Measurements from ENCODE around the gene IL1RAPL2.
"Not testable (repeated sequence)": the region's sequence is repeated elsewhere in the genome, so short reads cannot be mapped to it uniquely, and the experiment has no call there.

Gene IL1RAPL2

DNA sequence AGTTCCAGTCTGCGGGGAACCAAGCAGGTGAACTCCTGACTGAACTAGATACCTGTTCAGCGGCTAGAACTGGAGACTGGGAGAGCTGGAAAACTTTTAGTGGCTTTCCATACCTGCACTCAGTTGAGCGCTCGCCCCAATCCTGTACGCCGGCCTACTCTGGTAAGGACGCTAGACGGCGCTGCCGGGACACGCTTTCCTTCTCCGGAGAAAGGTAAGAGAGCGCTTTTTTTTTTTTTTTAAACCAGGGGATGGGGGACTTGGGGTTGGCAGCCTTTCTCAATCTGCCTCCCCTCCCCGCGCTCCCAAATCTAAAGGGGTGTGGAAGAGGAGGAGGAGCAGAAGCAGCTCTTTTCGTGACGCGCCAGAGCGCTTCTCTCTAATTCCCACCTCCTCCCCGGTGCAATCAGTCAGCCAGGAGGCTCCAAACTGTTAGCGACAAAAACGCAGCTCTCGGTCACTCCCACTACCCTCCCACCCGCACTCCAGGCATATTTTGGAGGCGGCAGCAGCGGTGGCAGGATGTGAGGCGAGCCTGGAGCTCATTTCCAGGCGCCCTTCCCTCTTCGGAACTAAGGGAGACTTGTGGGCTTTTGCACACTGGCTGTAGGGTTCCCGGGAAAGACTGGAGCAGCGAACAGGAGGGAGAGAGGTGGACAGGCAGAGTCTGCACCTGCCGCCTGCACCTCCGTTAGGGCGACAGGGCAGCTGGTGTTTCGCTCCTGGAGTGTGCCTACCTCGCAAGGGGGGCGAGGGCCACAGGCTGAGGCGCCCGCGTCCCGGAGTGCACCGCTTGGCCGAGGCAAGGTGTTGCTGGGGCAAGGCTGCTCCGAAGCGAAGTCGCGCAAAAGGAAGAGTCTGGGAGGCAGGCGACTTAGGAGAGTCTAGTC is at the start of gene IL1RAPL2:
Gene IL1RAPL2, plus strand, starts transcription at position 409 of the 890 bp plus-strand sequence.
- peak; percentile 1 for DNase-seq

DNA sequence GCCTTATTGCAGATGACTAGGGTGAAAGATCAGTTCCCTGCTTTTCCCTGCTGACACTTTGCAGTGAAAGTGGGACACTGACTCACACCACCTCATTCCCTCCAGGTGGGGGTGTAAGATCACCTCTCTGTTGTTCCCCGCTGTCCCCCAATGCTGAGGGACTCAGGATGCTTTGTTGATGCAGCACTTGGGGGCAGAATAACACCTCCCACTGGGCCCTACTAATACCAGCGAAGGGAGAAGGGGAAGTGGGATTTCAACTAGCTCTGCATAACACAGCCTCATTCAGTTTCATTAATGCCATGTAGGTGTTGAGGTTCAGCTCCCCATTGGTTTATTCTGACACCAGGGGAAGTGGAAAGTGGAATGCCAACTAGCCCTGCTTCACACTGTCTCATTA is 43.6 kb upstream of the IL1RAPL2 start:
- DNase-seq = no peak

DNA sequence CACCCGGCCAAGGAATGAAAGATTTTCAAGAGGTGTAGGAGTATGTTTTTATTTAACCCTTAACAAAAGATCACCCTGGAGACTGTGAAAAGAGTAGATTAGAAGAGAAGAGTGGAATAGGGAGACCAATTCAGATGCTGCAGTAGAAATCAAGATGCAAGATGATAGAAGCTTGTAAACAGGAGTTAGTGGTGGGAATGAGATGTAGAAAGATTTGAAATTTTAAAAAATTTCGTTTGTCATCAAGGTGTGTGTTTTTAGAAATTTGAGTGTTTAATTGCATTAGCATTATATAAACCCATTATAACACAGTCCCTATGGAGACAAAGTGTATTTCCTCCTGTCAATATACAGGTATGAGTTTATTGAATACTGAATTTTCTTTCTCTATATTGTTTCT is 42.1 kb upstream of the IL1RAPL2 start:
- DNase-seq = no peak

DNA sequence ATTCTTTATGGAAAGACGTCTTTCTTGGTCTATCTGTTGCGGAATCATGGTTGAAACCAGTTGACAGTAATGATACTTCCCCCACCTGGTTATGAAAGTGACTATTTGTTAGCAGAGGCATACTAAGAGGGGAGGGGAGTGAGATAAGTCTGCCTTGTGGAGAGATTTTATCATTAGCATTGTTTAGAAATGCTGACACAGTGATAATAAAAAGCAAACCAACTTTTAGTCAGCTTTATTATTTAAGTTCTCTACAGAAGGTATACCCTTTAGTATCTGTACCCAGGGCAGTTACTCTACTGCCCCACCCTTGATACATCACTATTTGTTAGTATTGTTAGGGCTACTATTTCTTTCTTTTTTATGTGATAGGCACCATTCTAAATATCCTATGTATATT is 26.9 kb upstream of the IL1RAPL2 start:
- no peak for DNase-seq

DNA sequence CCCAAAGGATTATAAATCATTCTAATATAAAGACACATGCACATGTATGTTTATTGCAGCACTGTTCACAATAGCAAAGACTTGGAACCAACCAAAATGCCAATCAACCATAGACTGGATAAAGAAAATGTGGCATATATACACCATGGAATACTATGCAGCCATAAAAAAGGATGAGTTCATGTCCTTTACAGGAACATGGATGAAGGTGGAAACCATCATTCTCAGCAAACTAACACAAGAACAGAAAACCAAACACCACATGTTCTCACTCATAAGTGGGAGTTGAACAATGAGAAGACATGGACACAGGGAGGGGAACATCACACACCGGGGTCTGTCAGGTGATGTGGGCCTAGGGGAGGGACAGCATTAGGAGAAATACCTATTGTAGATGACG is 23.6 kb upstream of the IL1RAPL2 start:
- not testable (repeated sequence) for DNase-seq

DNA sequence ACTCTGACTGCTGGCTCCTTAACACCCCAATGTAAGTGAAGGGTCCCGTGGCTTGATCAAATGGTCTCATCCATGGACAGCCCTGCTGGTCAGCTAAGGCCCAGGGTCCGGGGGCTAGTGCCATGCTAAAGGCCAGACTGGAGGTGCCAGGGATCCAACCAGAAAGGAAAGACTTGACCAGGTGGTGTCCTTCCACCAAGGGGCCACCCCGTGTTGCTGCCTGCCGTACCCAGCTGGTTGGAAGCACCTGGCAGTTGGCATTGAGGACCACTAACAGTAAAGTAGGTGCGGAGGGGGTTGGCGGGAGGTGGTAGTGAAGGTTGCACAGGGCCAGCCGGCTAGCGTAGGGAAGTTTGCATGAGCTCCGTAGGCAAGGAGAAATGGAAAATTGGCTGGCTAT is 1.7 kb upstream of the IL1RAPL2 start:
- no peak for DNase-seq

DNA sequence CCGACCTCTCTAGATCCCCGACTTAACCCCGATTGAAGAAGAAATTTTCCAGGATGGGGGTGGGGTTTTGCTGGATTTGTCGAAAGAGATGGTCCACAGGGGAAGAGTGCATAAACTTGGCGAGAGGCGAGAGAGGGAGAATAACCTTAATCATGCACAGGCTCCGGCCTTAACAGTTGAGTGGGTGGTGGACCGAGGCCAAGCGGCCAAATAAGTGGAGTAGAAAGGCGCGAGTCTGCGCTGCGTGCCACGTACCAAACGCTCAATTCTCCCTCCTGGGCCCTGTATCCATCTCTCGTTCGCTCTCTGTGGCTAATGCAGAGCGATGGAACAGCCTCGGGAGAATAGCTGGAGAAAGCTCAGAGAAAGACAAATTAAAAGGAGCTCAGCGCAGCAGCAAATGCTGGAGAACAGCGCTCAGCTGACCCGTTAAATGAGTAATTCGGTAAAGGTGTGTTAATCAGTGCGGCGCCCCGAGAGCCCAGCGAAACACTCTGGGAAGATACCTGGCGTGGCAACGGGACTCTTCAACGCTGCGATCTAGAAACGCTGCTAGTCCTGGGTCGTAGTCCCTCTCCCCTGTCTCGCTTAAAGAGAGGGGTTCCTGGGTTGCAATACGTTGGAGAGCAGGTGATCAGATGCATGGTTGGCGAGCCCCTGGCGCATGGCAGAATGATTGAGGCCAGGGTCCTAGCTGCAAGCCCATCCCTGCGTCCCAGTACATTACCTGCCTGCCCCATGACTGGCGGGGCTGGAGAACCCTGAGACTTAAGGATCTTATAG is 887 bp upstream of the IL1RAPL2 start:
- no peak for DNase-seq

DNA sequence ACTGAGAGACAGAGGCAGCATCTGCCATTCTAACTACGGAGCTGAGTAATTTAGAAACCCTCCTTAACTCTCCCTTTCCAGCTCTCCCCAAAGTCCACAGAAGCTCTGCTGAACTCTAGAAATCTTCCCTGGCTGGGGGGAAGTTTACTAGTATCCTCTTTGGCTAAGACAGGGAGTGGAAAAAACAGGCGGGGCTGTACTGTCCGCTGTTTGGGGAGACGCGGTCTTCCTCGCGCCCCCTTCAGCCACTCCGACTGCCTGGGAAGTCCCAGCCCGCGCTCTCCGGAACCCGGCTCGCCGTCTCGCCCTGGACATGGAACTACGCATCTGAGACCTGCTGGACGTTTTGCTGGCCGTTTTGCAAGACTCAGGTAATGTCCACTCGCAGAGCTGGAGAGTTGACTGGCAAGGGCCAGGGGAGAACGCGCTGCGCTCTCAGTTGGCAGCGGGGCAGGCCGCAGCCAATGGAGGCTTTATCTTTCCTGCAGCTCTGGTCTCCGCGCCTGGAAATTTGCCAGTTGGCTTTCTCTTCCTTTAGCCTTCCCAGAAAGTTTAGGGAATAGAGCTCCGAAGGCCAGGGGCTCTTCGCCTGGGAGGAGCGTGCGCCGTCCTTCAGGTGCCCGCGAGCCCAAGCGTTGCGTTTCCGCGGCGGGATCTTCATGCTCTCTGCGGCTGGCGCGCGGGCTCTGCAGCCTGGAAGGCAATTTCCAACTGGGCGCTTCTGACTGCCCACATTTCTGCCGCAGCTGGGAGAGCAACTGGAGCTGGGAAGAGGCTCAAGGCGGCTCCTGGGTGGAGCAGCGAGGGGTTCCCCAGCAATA is 892 bp downstream of the IL1RAPL2 start:
- no peak for DNase-seq

DNA sequence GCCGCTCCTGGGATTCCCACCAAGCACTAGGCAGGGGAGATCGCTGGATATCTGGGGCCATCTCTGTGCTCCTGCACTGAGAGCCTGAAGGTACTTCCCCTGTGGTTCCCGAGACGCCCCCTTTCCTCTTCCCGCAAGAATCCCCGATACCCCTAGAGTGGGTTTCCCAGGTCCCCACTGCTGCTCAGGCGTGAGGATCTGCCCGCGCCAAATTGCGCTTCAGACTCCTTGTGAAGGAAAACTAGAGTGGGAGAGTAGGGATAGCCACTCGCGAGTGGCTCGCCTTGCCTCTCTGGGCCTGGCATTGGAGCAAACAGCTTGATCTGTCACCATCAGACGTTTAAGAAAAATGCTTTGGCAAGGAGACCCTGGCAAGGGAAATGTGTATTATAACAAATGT is 1.5 kb downstream of the IL1RAPL2 start:
- no peak for DNase-seq

DNA sequence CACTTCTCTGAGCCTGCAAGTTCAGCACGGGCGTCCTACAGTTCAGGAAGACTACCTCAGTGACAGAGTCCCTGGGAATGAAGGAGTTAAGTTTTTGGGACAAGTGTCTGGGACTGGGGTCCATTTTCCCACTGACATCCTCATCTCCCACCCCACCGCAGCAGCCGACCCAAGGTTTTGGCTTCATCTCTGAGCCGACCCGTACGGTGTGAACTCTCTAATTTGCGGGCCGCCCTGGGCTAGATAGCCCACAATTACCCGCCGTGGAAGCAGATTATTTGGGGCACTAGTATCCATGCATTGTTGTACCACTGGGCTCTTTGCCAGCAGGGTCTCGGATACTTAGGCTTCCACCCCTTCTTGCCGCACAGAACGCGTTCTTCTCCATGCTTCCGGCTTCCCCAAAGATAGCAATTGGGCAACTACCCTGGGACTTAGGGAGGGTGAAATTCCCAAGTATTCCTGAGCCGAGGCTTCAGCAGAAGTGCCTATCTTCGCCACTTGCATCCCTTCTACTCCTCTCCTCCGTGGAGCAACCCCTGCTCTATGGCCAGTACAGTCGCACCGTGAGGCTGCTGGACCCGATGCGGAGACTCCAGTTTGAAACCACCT is 2.4 kb downstream of the IL1RAPL2 start:
- no peak for DNase-seq

DNA sequence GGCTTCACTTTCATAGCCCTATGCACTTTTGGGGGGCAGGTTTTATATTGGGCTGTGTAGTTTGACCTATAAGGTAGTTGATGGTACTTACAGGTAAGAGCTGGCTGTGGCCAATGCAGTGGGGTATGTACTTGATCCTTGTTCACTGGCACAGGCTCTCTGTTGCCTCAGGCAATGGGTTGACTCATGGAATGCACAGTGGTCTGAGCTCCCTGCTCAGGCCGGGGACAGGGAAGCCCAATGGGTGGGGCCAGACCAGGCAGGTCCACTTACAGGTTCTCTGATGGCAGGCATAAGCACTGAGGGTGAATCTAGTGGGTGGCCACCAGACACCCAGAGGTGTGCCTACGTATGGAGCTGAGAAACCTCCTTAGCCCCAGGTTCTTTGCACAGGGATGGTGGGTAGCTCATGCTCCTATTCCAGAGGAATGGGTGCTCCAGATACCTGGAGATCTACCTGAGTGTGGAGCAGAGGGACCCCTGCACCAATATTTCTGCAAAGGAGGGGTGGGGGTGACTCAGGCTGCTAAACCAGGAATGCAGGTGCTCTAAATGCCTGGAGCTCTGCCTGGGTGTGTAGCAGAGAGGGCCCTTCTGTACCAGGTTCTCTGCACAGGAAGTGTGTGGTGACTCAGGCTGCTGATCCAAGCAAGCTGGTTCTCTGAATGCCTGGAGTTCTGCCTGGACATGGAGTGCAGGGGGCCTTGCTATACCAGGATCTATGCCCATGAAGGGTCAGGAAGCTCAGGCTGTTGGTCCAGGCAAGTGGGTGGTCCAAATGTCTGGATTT is 52.3 kb downstream of the IL1RAPL2 start:
- no peak for DNase-seq

DNA sequence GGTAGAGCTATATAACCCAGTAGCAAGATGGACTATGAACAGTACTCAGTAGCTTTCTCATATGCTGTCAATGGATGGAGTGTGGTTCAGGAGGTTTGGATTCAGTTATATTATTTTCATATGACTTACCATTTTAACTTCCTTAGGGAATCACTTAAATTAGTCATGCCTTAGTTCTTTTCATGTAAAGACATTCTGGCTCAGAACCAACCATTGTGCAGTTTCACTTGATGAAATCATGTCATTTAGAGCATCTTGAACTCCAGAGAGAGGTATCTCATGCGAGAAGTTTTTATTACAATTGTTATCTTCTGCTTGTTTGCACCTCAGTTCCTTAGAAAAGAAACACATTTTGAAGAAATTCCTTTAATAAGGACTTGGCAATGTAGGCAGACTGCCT is 55.8 kb downstream of the IL1RAPL2 start:
- DNase-seq = no peak

DNA sequence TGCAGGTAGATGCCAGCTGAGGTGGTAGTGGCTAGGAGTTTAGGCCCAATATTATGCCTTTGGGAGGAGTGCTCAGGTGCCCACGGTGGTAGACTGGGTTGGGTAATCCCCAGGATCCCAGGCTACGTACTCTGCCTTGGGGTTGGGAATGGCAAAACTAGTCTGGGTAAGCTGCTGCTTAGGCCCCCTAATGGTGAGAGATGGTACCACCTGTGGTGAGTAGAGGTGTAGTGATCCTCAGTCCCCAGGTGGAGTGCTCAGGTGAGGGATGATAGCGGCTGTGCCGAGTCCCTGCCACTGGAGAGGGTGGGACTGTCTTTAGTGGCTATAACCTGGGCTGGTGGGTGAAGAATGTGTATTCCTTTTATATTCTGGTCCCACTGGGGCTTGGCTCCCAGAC is 75.2 kb downstream of the IL1RAPL2 start:
- DNase-seq = no peak

DNA sequence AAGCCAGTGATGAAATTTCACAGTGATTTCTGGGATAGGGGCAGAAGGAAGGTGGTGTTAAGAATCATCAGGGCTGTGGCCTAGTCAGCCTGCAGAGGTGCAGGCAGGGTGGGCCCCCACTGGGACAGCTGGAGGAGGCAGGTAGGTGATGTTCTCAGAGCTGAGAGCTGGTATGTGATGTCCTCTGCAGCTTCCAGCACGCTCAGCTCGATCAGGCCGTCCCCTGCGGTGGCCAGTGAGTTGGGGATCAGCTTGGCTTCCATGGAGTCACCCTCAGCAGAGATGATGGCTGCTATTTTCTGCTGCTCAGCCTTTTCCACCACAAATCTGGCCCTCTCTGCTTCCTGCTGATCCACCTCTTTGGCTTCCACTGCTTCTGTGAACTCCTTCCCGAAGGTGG is 81.1 kb downstream of the IL1RAPL2 start:
- DNase-seq = no peak

DNA sequence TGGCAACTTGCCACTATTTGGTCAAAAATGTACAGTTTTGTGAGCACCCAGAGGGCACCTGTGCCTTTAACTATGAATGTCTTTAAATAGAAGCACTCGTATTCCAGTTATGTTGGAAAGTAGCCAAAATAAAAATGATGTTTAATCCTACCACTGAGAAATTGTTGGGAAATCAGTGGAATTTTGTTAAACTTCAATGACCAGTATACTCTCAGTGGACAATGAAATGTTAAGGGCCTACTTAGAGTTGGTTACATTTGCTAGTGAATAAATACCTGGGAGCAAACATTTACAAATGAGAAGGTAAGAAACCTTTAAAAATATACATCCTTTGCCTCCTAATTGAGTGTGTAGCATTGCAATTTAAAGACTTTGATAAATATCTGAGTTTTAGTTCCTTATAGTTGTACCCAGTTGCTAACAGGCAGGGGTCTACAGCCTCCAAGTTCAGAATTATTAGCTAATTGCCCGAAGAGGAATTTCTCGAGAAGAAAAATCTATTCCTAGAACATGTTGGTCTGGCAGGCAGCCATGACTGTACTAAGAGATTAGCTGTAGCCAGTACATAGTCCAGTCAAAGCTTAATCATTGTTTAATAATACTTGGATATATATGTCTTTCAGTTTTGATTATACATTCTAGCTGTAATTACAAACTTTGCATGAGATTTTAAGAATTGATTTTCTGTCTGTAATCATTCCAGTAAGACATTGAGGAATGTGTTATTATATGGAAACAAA is 93.2 kb downstream of the IL1RAPL2 start:
- DNase-seq = no peak

DNA sequence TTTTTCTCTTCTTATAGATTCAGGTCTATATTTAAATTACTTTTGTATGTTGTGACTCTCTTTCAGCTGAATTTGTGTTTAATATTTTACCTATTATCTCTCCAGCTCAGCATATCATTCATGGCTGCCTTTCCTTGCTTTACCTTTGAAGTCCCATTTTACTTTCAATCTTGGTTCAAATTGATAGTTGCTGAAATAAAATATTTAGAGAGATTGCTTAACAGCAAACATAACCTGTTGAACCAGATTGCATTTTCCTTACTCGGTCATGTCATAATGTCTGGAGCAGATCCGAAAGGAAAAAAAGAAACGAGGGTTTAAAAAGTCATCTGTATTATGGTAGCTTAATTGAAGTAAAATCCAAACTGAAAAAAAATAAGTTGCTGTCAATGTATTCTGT is 94.1 kb downstream of the IL1RAPL2 start:
- DNase-seq = no peak

DNA sequence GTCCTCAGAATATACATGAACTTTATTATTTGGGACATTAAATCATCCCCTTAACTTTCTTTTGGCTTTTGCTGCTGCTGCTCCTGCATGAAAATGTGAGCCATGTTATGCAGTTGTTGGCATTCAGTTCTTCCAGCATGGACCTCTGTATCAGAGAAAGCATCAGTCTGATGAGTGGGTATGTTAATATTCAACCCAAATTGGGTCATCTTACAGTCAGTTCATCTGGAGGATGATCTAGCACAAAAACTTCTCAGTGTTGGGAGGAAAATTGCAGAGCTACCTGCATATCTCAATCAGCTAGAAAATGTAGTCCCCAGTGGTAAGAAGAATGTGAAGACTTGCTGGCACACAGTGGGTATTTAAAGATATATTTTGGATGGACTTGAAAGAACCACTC is 96.7 kb downstream of the IL1RAPL2 start:
- DNase-seq = no peak

DNA sequence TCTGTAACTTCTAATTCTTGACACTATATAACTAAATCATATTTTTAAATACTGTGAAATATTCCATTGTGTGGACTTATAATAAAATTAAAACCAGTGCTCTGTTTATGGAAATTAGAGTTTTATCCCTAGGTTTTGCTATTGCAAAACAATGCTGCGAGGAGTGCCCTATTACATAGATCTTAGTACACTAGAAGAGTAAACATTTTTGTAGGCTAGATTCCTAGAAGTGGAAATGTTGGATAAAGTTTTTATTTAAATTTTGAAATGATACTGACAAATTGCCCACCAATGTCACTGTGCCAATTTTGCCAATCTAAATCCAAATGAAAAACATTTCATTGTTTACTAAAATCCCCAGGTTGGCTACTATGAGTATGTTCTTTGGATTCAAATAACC is 99.7 kb downstream of the IL1RAPL2 start:
- DNase-seq = no peak

DNA sequence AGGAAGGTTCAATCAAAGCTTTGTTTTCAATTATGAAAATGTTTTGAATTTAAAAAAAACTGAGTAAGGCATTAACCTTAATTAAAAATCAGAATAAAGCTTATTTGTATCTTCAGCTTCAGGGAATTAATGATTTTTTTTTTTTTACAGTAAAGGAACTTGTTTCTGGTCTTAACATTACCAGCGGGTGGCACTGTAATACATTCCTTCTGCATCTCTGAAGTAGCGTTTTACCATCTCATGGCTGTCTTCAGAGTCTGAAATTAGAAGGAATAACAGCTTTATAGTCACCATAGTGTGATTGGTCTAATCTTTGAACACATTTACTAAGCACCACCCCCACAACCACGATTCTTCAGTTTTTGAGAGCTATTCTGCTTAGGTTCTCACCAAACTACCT is 102.6 kb downstream of the IL1RAPL2 start:
- DNase-seq = no peak

DNA sequence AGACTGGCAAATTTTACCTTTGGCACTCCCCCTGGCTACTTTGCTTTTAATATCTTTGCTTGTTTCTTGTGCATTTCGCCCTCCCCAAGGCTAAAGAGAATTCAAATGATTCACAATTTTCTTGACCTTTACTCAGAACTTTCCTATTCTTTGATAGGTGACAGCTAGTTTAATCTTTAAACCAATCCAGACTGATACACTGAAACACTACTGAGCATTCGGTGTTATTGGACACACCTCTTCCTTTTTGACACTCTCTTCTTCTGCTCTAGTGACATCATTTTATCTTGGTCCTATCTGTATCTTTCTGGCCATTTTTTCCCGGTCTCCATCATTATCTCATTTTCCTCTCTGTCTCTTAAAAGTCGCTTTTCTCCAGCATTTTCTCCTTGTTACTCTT is 103.1 kb downstream of the IL1RAPL2 start:
- DNase-seq = no peak

DNA sequence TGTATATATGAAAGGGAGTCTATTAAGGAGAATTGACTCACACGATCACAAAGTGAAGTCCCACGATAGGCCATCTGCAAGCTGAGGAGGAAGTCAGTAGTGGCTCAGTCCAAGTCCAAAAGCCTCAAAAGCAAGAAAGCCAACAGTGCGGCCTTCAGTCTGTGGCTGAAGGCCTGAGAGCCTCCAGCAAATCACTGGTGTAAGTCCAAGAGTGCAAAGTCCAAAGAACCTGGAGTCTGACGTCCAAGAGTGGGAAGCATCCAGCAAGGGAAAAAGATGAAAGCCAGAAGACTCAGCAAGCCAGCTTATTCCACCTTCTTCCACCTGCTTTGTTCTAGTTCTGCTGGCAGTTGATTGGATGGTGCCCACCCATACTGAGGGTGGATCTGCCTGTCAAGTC is 104.1 kb downstream of the IL1RAPL2 start:
- DNase-seq = no peak
